H1 (cell line): ENCODE measurements around the gene ADCY9. TPM values are rescaled to one million over a fixed set of nuclear protein-coding genes. Genes with fewer than 3 reads are reported as not detected.

ENCODE experiments used
- ZNF274 ChIP-seq: IDR thresholded peaks from 2 replicates; pipeline ENCODE4 v1.7.0; 2012; ENCODE audit warnings: low read length, borderline replicate concordance; ENCODE audit errors: extremely low read depth
- polyA plus RNA-seq, 7 experiments: library from polyadenylated mRNA; depleted of rRNA in 3 of 7; stranded (reverse) in 5 of 7; unstranded in 2 of 7; fragments of >200 nt in 5 of 7; fragments of 200-250 nt in 2 of 7; gene quantifications; 1 replicate in 5 of 7; 2 replicates in 1 of 7; 4 replicates in 1 of 7; pipeline versions ENCODE4 v1.2.1 to v1.2.3, GENCODE V29; 2011 to 2013; ENCODE audit warnings: missing spikeins in 2 of 7, mixed read lengths in 2 of 7
- total RNA-seq: library from RNA; stranded (reverse); fragmentation: NEBNext Ultra II Directional; extraction: Animal tissue kit (Norgen Biotek cat#: 25700); gene quantifications from 2 replicates; pipeline ENCODE4 v1.2.1, GENCODE V29; 2021

Gene ADCY9
- total and polyA plus RNA-seq, 2 of the 8 experiments (the other 6 are each of a cell fraction or from before 2014, with no cell fraction given) = 5.4 to 13.1 TPM

DNA sequence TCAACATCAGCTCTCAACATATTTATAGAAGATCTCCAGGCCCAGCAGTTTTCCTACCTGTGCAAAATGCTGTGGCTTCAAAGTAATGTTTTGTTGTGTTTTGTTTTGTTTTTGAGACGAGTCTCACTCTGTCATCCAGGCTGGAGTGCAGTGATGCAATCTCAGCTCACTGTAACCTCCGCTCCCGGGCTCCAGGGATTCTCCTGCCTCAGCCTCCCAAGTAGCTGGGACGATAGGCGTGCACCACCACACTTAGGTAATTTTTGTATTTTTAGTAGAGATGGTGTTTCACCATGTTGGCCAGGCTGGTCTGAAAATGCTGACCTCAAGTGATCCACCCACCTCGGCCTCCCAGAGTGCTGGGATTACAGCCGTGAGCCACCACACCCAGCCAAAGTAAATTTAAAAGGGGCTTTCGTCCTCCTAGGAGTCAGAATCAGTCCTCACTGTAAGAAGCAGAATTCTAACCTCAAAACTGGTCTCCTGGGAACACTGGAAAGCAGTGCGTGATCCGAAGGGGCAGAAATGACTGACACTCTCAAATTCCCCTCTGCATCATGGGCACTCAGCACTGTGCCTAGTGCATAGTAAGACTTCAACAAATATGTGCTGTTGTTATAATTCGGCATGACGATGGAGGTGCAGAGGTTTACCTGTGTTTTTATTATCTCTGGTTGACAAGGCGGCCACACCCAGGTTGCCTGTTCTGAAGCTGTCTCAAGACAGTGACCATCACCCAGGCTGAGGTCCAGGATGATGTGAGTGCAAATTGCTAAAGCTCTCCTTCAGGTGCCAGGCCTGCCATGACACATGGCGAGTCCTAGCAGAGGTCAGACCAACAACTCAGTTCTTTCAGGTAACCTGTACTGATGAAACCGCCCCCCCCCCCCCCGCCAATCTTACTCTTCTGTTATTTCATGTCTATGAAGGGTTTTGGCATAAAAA, 59.8 kb downstream of the ADCY9 start (continued):
- no peak for TF ChIP-seq ZNF274
